ENCODE results near the gene FATE1.

The FATE1 gene

DNA sequence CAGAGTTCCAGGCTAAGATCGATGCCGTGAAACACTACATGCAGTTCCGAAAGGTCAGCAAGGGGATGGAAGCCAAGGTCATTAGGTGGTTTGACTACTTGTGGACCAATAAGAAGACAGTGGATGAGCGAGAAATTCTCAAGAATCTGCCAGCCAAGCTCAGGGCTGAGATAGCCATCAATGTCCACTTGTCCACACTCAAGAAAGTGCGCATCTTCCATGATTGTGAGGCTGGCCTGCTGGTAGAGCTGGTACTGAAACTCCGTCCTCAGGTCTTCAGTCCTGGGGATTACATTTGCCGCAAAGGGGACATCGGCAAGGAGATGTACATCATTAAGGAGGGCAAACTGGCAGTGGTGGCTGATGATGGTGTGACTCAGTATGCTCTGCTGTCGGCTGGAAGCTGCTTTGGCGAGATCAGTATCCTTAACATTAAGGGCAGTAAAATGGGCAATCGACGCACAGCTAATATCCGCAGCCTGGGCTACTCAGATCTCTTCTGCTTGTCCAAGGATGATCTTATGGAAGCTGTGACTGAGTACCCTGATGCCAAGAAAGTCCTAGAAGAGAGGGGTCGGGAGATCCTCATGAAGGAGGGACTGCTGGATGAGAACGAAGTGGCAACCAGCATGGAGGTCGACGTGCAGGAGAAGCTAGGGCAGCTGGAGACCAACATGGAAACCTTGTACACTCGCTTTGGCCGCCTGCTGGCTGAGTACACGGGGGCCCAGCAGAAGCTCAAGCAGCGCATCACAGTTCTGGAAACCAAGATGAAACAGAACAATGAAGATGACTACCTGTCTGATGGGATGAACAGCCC lies 28.0 kb downstream of the FATE1 start:
- DNase-seq, result no peak

DNA sequence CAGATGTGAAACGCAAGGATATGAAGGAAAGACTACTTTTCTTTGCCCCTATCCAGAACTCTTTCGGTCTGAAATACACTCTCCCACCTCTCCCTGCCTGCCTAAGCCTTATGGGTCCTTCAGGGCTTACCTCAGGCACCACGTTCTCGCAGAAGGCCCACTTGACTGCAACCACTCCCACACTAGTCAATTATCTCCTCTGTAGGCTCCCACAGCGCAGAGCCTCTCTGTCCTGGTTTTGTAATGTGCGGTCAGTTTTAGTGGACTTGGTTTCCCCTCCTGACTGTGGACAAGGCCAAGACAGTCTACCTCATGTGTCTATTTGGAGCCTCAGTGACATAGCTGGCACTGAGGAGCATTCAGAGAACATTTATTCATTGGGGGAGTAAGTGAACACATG lies 29.8 kb downstream of the FATE1 start:
- no peak for DNase-seq

DNA sequence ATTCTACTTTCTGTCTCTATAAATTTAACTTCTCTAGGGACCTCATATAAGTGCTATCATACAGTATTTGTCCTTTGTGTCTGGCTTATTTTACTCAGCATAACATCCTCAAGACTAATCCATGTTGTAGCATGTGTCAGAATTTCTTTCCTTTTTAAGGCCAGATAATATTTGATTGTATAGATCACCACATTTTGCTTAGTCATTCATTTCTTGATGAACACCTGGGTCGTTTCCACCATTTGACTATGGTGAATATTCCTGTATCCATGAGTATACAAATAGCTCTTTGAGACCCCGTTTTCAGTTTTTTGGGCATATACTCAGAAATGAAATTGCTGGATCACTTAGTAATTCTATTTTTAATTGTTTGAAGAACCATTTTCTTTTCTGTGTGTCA lies 30.7 kb downstream of the FATE1 start:
- no peak for DNase-seq

DNA sequence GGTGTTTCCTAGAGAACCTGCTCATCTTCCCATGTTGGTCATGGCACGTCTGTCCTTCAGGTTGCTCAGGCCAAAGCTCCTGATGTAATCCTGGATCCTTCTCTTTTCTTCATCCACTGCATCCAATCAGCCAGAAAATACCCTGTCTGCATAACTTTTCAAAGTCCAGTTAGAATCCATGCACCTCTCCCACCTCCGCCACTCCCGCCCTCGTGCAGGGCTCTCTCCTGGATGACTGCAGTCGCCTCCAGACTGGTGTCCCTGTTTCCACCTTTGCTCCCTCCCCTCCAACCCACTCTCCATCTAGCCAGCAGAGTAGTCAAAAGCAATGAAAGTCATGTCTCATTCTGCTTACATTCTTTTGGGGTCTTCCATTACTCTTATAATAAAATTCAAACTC lies 34.7 kb downstream of the FATE1 start:
- DNase-seq, result peak; percentile 19

DNA sequence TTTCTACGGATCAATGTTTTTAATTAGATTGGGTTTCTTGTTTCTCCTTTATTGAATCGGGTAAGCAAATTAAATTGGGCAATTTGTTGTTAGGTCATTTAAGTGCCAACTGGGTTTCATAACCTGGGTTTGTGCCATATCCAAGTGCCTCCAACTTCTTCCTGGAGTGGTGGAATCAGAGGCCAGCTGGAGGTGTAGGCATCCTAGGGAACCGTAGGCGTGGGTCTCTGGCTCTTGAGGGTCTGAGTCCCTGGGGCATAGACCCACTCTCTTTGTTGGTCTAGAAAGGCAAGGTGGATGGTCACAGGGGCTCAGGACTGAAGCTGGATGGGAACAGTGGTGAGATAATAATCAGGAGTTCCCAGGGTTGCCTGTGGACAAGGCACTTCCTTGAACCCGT lies 37.0 kb downstream of the FATE1 start:
- no peak for DNase-seq

DNA sequence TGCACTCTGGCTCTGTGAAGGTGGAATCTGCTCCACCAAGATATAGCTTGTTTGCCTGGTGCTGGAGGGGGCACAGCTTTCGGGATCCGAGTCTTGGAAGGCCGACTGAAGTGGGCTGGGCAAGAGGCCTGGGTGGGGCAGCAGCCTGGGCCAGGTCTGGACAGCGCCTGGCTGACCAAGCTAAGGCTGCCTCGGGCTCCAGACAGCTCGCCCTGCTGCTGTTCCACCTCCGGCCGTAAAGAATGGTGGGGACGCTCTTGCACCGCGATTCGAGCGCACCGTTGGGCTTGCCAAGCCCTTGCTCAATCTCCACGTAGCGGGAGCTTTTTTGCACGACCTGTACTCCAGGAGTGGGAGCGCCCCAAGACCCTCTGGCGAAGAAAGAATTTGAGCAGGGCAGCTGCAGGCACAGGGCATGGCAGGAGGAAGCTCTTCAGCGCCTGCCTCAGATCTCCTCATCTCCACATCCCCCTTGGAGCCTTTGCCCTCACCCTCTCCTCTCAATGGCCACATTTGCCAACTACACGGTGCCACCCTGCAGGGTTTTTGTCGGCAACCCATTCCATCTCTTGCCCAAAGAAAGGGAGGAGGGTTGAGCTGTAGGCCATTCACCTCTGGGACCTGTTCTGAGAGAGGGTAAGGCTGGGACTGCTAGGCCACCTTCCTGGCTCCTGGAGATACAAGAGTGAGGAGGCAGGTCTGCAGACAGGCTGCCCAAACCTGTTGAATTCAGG lies 37.6 kb downstream of the FATE1 start:
- peak; percentile 85 for DNase-seq

DNA sequence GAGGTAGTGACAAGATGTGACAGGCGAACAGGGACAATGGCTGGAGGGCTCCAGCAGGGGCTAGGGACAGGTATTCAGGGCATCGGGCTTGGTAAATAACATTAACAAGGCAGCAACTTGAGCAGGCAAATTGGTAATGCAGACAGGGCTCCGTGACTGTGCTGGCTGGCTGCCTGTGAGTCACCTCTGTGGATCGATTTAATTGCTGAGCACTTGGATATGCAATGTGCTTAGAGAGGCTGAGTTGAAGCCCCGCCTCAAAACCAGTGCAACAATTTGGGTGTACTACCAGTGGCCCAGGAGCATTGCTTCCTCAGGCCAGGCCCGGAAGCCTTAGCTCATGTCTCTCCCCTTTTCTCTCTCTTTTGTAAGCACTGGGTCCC lies 38.2 kb downstream of the FATE1 start:
- peak; percentile 90 for DNase-seq

DNA sequence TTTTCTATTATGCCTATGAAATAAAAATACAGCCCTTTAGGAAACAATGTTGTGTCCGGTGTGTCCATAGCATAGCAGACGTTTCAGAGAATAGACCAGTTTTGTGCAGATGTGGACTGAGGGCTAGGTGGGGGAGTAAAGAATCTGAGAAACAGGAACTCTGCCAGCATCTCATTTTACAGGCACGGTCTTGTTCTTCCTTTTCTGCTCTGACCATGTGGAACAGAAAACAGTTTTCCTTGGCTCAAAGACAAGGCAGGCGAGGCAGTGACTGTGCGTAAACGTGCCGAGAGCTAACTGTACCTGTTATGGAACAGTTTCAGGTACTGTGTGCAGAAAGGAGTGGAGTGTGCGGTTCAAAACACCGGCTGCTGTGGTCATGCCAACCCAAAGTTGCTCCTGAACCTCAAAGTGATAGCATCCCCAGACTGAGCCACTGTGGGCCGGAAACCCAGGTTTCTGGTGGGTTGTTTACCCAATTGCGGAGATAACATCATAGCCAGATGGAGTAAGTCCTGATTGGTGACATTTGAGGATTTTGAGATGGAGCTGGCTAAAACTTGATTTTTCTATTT lies 38.9 kb downstream of the FATE1 start:
- no peak for DNase-seq

DNA sequence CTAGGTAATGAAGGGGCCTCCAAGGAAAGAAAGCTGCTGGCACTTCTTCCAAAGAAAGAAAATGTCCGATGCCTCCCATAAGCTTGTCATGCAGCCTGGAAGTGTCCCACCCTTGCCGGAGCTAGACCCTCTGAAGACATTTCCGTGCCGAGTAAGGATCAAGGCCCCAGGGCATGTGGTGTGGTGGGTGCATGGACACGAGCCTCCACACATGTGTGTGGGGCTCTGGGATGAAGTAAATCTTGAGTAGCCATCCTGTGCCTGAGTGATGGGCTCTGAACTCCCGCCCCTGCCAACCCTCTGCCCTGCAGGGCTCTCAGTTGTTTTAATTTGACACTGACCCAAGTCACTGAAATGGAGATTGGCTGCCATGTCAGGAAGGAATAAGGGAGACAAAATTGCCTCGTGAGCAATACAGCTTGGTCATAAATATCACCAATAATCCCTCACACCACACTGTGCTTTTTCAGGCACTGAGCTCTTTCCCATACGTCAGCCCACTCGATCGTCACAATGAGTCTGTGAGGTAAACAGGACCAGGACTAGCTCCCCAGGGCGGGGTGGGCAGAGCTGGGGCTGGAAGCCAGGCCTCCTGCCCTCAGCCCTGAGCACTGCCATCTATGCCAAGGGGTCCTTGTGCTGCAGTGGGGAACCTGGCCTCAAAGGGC lies 43.3 kb downstream of the FATE1 start:
- no peak for DNase-seq

DNA sequence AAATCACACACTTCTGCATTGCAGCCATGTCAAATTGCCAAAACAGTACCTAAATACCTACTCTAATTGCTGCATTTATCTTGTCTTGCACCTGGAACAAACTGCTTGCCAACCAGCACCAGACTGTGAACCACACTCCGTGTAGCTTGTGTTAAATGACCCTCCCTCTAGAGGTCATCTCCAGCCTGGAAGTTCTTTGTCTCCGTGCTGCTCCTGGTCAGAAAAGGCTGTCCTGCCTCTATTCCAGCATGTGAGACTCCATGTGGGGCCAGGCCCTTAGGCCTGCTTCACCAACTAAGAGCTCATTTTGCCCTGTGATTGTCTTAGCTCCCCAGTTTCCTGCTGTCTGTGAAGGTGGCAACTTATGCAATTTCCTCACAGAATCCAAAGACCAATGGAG lies 47.0 kb downstream of the FATE1 start:
- DNase-seq, result peak; percentile 18

DNA sequence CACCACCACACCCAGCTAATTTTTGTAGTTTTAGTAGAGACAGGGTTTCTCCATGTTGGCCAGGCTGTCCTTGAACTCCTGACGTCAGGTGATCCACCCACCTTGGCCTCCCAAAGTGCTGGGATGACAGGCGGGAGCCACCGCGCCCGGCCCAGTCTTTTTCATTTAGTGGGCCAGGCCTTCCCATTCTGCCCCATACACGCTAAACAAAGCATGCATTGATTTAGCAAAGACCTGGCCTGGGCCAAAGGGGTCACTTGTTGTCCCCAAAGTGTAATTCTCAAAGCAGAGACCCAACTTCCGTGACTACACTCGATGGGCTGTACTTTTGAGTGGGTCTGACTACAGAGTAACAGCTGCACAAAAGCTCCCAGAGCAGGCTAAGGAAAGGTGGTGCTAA lies 47.9 kb downstream of the FATE1 start:
- DNase-seq, result peak; percentile 9

DNA sequence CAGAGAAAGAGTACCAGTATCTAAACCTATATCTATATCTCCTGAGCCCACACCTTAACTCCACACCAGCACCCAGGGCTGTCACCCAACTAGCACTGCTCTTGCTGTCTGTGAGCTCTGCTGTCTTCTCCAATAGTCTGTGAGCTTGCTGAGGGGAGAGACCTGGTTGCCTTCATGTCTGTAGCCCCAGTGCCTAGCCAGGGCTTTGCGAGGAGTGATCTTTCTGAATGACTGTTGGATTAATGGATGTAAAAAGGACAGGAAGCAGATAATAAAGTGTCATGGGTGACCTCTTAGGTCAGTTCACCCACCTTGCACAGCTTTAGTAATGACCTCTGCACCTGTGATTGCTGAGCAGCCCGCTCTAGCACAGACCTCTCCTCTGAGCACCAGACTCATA lies 49.2 kb downstream of the FATE1 start:
- peak; percentile 12 for DNase-seq

DNA sequence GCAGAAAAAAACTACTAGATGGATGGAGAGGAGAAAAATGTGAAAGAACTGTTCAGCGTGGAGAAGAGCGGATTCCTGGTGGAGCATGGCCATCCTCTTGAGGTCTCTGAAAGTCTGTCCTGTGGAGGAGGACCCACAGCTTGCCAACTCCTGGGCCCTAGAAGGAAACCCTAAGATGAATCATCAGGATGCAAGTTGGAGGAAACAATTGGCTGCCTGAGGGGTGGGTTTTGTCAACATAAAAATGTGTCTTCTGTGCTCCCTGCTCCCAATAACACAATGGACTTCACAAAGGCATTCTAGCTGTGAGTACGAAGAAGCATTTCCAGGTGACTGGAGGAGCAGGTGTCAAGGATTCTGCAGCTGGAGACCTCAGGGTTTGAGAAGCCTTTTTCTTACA lies 55.9 kb downstream of the FATE1 start:
- DNase-seq, result peak; percentile 11

All from islet precursor cell (in vitro differentiated cells).